CD14-positive monocyte (primary cell): ENCODE results near the gene HEBP2. TPM values are rescaled to one million over a fixed set of nuclear protein-coding genes. Genes with fewer than 3 reads are reported as not detected.

Source experiments
- DNase-seq, 3 donors: peaks; one replicate each; pipeline ENCODE4 v3.0.0-alpha.2; 2011 to 2022
- H2AFZ ChIP-seq: 2 replicates; pipeline ENCODE4 v1.6.0; 2012; ENCODE audit warnings: mild to moderate bottlenecking, low read depth, low read length, inconsistent platforms; ENCODE audit not compliant: insufficient read depth, poor library complexity, severe bottlenecking
- H3K27ac ChIP-seq, 2 donors: 1 replicate in 1 of 2; 2 replicates in 1 of 2; pipeline ENCODE4 v1.5.1; 2012 to 2013; ENCODE audit warnings: low read length in 2 of 2, control low read depth in 1 of 2, inconsistent platforms in 1 of 2, low read depth in 1 of 2, mild to moderate bottlenecking in 1 of 2
- H3K27me3 ChIP-seq, 2 donors: one replicate each; pipeline versions ENCODE4 v1.6.0 to v1.6.1; 2011 to 2013; ENCODE audit warnings: low read length in 2 of 2; ENCODE audit not compliant: control insufficient read depth in 2 of 2, insufficient read depth in 2 of 2
- H3K36me3 ChIP-seq, 2 donors: replicated peaks in 1 of 2; 1 replicate in 1 of 2; 2 replicates in 1 of 2; pipeline versions ENCODE4 v1.5.1 to v1.6.1; 2012 to 2013; ENCODE audit warnings: low read length in 2 of 2, control low read depth in 1 of 2, inconsistent platforms in 1 of 2, mild to moderate bottlenecking in 1 of 2; ENCODE audit not compliant: insufficient read depth in 2 of 2, control insufficient read depth in 1 of 2
- H3K4me1 ChIP-seq, 2 donors: 1 replicate in 1 of 2; 2 replicates in 1 of 2; pipeline versions ENCODE4 v1.5.1 to v1.6.1; 2012 to 2013; ENCODE audit warnings: low read length in 2 of 2, control low read depth in 1 of 2, inconsistent platforms in 1 of 2, mild to moderate bottlenecking in 1 of 2, moderate library complexity in 1 of 2; ENCODE audit not compliant: insufficient read depth in 2 of 2, control insufficient read depth in 1 of 2
- H3K4me2 ChIP-seq: replicated peaks from 2 replicates; pipeline ENCODE3; 2012; ENCODE audit warnings: low read length, moderate library complexity, mild to moderate bottlenecking; ENCODE audit not compliant: poor library complexity, severe bottlenecking; ENCODE audit errors: extremely low read depth
- H3K4me3 ChIP-seq, 3 experiments: fragments of 200-600 bp in 1 of 3; sonication (generic) in 1 of 3; replicated peaks in 1 of 3; 1 replicate in 2 of 3; 2 replicates in 1 of 3; pipeline ENCODE4 v1.5.1; 2011 to 2013; ENCODE audit warnings: low read length in 3 of 3, mild to moderate bottlenecking in 3 of 3, control low read depth in 2 of 3, low read depth in 2 of 3, inconsistent platforms in 1 of 3, moderate library complexity in 1 of 3
- H3K79me2 ChIP-seq: 2 replicates; pipeline ENCODE4 v1.6.0; 2012; ENCODE audit warnings: mild to moderate bottlenecking, control low read depth, inconsistent platforms, low read length, moderate library complexity; ENCODE audit not compliant: insufficient read depth
- H3K9ac ChIP-seq: 2 replicates; pipeline ENCODE4 v1.6.0; 2017; ENCODE audit warnings: low read length, mild to moderate bottlenecking; ENCODE audit not compliant: insufficient read depth, poor library complexity, severe bottlenecking
- H3K9me3 ChIP-seq, 2 donors: replicated peaks in 1 of 2; 1 replicate in 1 of 2; 2 replicates in 1 of 2; pipeline versions ENCODE4 v1.5.1 to v1.6.1; 2012 to 2013; ENCODE audit warnings: low read length in 2 of 2, control low read depth in 1 of 2; ENCODE audit not compliant: control insufficient read depth in 1 of 2, insufficient read depth in 1 of 2
- H4K20me1 ChIP-seq: 2 replicates; pipeline ENCODE4 v1.6.0; 2012; ENCODE audit warnings: mild to moderate bottlenecking, low read length, control low read depth, moderate library complexity; ENCODE audit not compliant: insufficient read depth
- H3K27ac Mint-ChIP-seq, 7 donors: one replicate each; pipeline ENCODE4 v1.8.0; 2020; ENCODE audit warnings: mild to moderate bottlenecking in 7 of 7, mixed read lengths in 7 of 7, moderate library complexity in 6 of 7, inconsistent platforms in 2 of 7
- H3K27me3 Mint-ChIP-seq, 3 donors: one replicate each; pipeline ENCODE4 v1.8.0; 2021 to 2022; ENCODE audit warnings: low read depth in 3 of 3, mild to moderate bottlenecking in 3 of 3, mixed read lengths in 3 of 3, moderate library complexity in 3 of 3, inconsistent platforms in 1 of 3
- H3K36me3 Mint-ChIP-seq, 2 donors: one replicate each; pipeline ENCODE4 v1.8.0; 2020; ENCODE audit warnings: mixed read lengths in 2 of 2, inconsistent platforms in 1 of 2, mild to moderate bottlenecking in 1 of 2
- H3K4me1 Mint-ChIP-seq: one replicate; pipeline ENCODE4 v1.8.0; 2020; ENCODE audit warnings: mild to moderate bottlenecking, mixed read lengths
- H3K4me3 Mint-ChIP-seq, 2 donors: one replicate each; pipeline ENCODE4 v1.8.0; 2020; ENCODE audit warnings: mild to moderate bottlenecking in 2 of 2, mixed read lengths in 2 of 2, moderate library complexity in 1 of 2
- H3K9me3 Mint-ChIP-seq, 7 donors: one replicate each; pipeline ENCODE4 v1.8.0; 2020 to 2022; ENCODE audit warnings: mixed read lengths in 7 of 7, mild to moderate bottlenecking in 6 of 7, moderate library complexity in 6 of 7, inconsistent platforms in 2 of 7
- CTCF ChIP-seq: fragments of 200-600 bp; IDR thresholded peaks from one replicate; pipeline ENCODE4 v1.8.0; 2022; ENCODE audit warnings: antibody characterized with exemption, mild to moderate bottlenecking
- WGBS: methylation state at CpG from one replicate; pipeline ENCODE4 v1.1.5; 2013; ENCODE audit warnings: missing lambda C conversion rate; ENCODE audit not compliant: insufficient coverage; 5-methylcytosine and 5-hydroxymethylcytosine counted together
- intact Hi-C, 2 donors: fragments of 100-400 bp; cut with micrococcal nuclease; formaldehyde crosslinking; loops; one replicate each; pipeline versions ENCODE4 v1.15.0 to v1.15.1; 2023
- polyA plus RNA-seq, 3 donors: library from polyadenylated mRNA; depleted of rRNA in 1 of 3; unstranded in 2 of 3; stranded (reverse) in 1 of 3; fragments of 300-500 nt in 2 of 3; fragments of >200 nt in 1 of 3; fragmentation: Illumina TruSeq in 2 of 3; gene quantifications; 1 replicate in 2 of 3; 2 replicates in 1 of 3; pipeline ENCODE4 v1.2.3, GENCODE V29; 2012 to 2021
- small RNA-seq: library from RNA; depleted of rRNA; stranded (forward); fragments of <200 nt; gene quantifications from one replicate; pipeline ENCODE3, GENCODE V24; 2012; ENCODE audit warnings: low read depth; ENCODE audit not compliant: insufficient read length

Gene HEBP2
- polyA plus RNA-seq, 3 donors, result 17.0 to 97.5 (median 96.8) TPM

DNA sequence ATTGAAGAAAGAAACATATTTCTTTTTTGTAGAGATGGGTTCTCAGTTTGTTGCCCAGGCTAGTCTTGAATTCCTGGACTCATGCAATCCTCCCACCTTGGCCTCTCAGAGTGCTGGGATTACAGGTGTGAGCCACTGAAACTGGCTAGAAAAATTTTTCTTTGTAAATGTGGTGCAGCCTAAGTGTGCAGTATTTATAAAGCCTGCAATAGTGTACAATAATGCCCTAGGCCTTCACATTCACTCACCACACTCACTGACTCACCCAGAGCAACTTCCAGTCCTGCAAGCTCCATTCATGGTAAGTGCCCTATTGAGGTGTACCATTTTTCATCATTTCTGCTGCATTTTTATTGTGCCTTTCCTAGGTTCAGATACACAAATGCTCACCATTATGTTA lies 63.9 kb downstream of the HEBP2 start:
- H3K79me2 ChIP-seq, result no peaks in the 10 kb centered on the region
- Mint-ChIP-seq H3K4me3 (no peak overlapping the region), H3K27ac (no peak overlapping the region), H3K27me3 (no peaks in the 10 kb centered on the region), H3K4me1 (peaks cover 5% of the 10 kb centered on the region), H3K9me3 (peaks cover 0 to 4% (median 0%) of the 10 kb centered on the region in 7 donors), H3K36me3 (peaks cover 8 to 13% of the 10 kb centered on the region in 2 donors)
- DNase-seq, result no peak
- no peaks in the 10 kb centered on the region for H3K27me3 ChIP-seq
- H3K4me1 ChIP-seq, result no peaks in the 10 kb centered on the region
- no peak overlapping the region for H2AFZ ChIP-seq
- no peak overlapping the region for H3K9ac ChIP-seq
- no peak for TF ChIP-seq CTCF
- no peak overlapping the region for H3K27ac ChIP-seq
- H3K36me3 ChIP-seq, result no peaks in the 10 kb centered on the region
- H4K20me1 ChIP-seq, result no peaks in the 10 kb centered on the region
- no peak overlapping the region for H3K4me2 ChIP-seq
- intact Hi-C loops, result no loop called here
- H3K4me3 ChIP-seq, result no peak overlapping the region
- H3K9me3 ChIP-seq, result peaks cover 0 to 4% of the 10 kb centered on the region in 2 donors

DNA sequence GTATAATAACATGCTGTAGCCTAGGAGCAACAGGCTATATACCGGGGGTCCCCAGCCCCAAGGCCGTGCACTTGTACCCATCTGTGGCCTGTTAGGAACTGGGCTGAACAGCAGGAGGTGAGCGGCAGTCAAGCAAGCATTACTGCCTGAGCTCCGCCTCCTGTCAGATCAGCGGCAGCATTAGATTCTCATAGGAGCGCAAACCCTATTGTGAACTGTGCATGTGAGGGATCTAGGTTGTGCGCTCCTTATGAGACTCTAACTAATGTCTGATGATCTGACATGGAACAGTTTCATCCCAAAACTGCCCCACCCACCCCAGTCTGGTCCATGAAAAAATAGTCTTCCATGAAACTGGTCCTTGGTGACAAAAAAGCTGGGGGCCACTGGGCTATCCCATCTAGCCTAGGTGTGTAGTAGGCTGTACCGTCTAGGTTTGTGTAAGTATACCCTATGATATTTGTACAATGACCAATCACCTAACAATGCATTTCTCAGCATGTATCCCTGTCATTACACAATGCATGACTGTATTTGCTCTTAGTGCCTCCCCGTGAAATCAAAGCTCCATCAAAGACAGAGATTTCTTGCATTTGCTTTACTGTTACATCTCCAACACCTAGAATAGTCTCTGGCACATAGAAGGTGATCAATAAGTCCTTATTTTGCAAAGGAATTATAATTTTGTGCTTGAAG lies 64.4 kb downstream of the HEBP2 start:
- 96% methylated on average over 5 of the region's 9 CpGs for WGBS
- intact Hi-C loops, result no loop called here
- no peaks in the 10 kb centered on the region for H3K36me3 ChIP-seq
- no peak overlapping the region for H3K4me3 ChIP-seq
- H3K4me2 ChIP-seq, result no peak overlapping the region
- H3K27me3 Mint-ChIP-seq, result no peaks in the 10 kb centered on the region
- no peak overlapping the region for H3K27ac Mint-ChIP-seq
- peaks cover 0 to 4% (median 0%) of the 10 kb centered on the region in 7 donors for H3K9me3 Mint-ChIP-seq
- no peaks in the 10 kb centered on the region for H3K27me3 ChIP-seq
- no peaks in the 10 kb centered on the region for H3K4me1 ChIP-seq
- no peak for DNase-seq
- TF ChIP-seq CTCF, result no peak
- H2AFZ ChIP-seq, result no peak overlapping the region
- H3K9ac ChIP-seq, result no peak overlapping the region
- peaks cover 8 to 11% of the 10 kb centered on the region in 2 donors for H3K36me3 Mint-ChIP-seq
- peaks cover 5% of the 10 kb centered on the region for H3K4me1 Mint-ChIP-seq
- H3K79me2 ChIP-seq, result no peaks in the 10 kb centered on the region
- H3K9me3 ChIP-seq, result peaks cover 0 to 4% of the 10 kb centered on the region in 2 donors
- H3K4me3 Mint-ChIP-seq, result no peak overlapping the region
- H3K27ac ChIP-seq, result no peak overlapping the region
- no peaks in the 10 kb centered on the region for H4K20me1 ChIP-seq

Small RNA genes within 50 kb of the gene (small RNA-seq; reads per million reads assigned to genes)
- not detected for gene AL031003.1
- gene AL391669.1, result not detected
- gene MIR3145, result not detected

Other genes with a start within 250 kb of the HEBP2 start
- not detected for gene ARFGEF3, start 242.3 kb upstream of the HEBP2 start, polyA plus RNA-seq
- not detected for gene PBOV1, start 185.7 kb upstream of the HEBP2 start, polyA plus RNA-seq
- gene SMIM28, start 26.3 kb upstream of the HEBP2 start, polyA plus RNA-seq, result not detected
- 1 to 10 TPM in 1 of 3 donors, under 1 TPM in 2; 0.06 to 2.8 (median 0.51) TPM for gene NHSL1, start 95.3 kb downstream of the HEBP2 start, polyA plus RNA-seq